Thymus (tissue), 2 donors: ENCODE measurements around the gene SLC37A3. TPM values are rescaled to one million over a fixed set of nuclear protein-coding genes. Genes with fewer than 3 reads are reported as not detected.

Source experiments
- polyA plus RNA-seq: library from polyadenylated mRNA; stranded (reverse); fragments of 200-250 nt; gene quantifications from one replicate; pipeline ENCODE4 v1.2.3, GENCODE V29; 2013
- total RNA-seq: library from RNA; stranded (reverse); fragments of 120-200 nt; gene quantifications from one replicate; pipeline ENCODE4 v1.2.4, GENCODE V29; 2013
- donor health status: healthy.

SLC37A3 gene
- total and polyA plus RNA-seq, 2 donors, result 21.6 to 36.5 TPM

Other genes starting within 250 kb of the SLC37A3 start
- 14.8 TPM for gene KDM7A, start 221.5 kb downstream of the SLC37A3 start, total RNA-seq
- 6.3 TPM for gene KDM7A, start 221.5 kb downstream of the SLC37A3 start, polyA plus RNA-seq
- gene RAB19, start 5.5 kb upstream of the SLC37A3 start, total RNA-seq, result 2.5 TPM
- 0.50 TPM for gene RAB19, start 5.5 kb upstream of the SLC37A3 start, polyA plus RNA-seq
- gene MKRN1, start 81.0 kb upstream of the SLC37A3 start, total RNA-seq, result 54.4 TPM
- 64.8 TPM for gene MKRN1, start 81.0 kb upstream of the SLC37A3 start, polyA plus RNA-seq
- gene DENND2A, start 242.3 kb upstream of the SLC37A3 start, total RNA-seq, result 1.0 TPM
- gene DENND2A, start 242.3 kb upstream of the SLC37A3 start, polyA plus RNA-seq, result 0.80 TPM